B cell (primary cell): ENCODE results near the gene SELE. TPM values are rescaled to one million over a fixed set of nuclear protein-coding genes. Genes with fewer than 3 reads are reported as not detected.

ENCODE experiments used
- ATAC-seq: fragments of 200-7000 bp; cut with Tn5 transposase; one replicate; pipeline ENCODE4 v1.10.0; 2021; ENCODE audit warnings: low read depth, mild to moderate bottlenecking, moderate number of reproducible peaks, moderate library complexity
- CTCF ChIA-PET: fragments of 350-600 bp; sonication (Branson Sonifier 250); formaldehyde crosslinking; loops from one replicate; lab custom pipeline; 2021; ENCODE audit warnings: antibody characterized with exemption, inconsistent platforms; lab: Charles Lee
- POLR2A ChIA-PET: fragments of 350-600 bp; sonication (Branson Sonifier 250); formaldehyde crosslinking; loops from one replicate; lab custom pipeline; 2021; ENCODE audit warnings: antibody characterized with exemption; lab: Charles Lee
- DNase-seq: peaks from one replicate; pipeline ENCODE4 v3.0.0; 2013
- H2AFZ ChIP-seq: 2 replicates; pipeline ENCODE4 v1.6.1; 2012; ENCODE audit warnings: mild to moderate bottlenecking, low read depth, low read length; ENCODE audit not compliant: insufficient read depth, poor library complexity, severe bottlenecking
- H3K27ac ChIP-seq, 2 donors: 1 replicate in 1 of 2; 2 replicates in 1 of 2; pipeline ENCODE4 v1.5.1; 2012 to 2013; ENCODE audit warnings: low read length in 2 of 2, mild to moderate bottlenecking in 2 of 2, moderate library complexity in 1 of 2
- H3K27me3 ChIP-seq, 4 experiments: fragments of 200-600 bp in 1 of 4; sonication (generic) in 1 of 4; replicated peaks in 1 of 4; 1 replicate in 2 of 4; 2 replicates in 2 of 4; pipeline versions ENCODE4 v1.6.1 to v1.7.0; 2013 to 2016; ENCODE audit warnings: low read length in 3 of 4, mild to moderate bottlenecking in 2 of 4, mixed read lengths in 1 of 4, moderate library complexity in 1 of 4; ENCODE audit not compliant: insufficient read depth in 4 of 4, control insufficient read depth in 3 of 4; ENCODE audit errors: control extremely low read depth in 1 of 4
- H3K36me3 ChIP-seq, 2 experiments: replicated peaks in 1 of 2; 1 replicate in 1 of 2; 2 replicates in 1 of 2; pipeline versions ENCODE4 v1.6.1 to v1.7.1; 2013; ENCODE audit warnings: low read length in 1 of 2; ENCODE audit not compliant: insufficient read depth in 2 of 2, control insufficient read depth in 1 of 2; ENCODE audit errors: control extremely low read depth in 1 of 2, extremely low read depth in 1 of 2
- H3K4me1 ChIP-seq, 2 donors: fragments of 200-600 bp in 1 of 2; sonication (generic) in 1 of 2; 1 replicate in 1 of 2; 2 replicates in 1 of 2; pipeline versions ENCODE4 v1.5.1 to v1.6.1; 2013 to 2017; ENCODE audit warnings: low read length in 2 of 2; ENCODE audit not compliant: control insufficient read depth in 2 of 2, insufficient read depth in 2 of 2
- H3K4me2 ChIP-seq: replicated peaks from 2 replicates; pipeline ENCODE3; 2012; ENCODE audit warnings: mild to moderate bottlenecking, low read depth, low read length; ENCODE audit not compliant: poor library complexity, severe bottlenecking
- H3K4me3 ChIP-seq, 5 experiments: fragments of 200-600 bp in 1 of 5; sonication (generic) in 1 of 5; 1 replicate in 3 of 5; 2 replicates in 2 of 5; pipeline versions ENCODE4 v1.5.1 to v1.7.0; 2011 to 2016; ENCODE audit warnings: low read length in 4 of 5, mild to moderate bottlenecking in 4 of 5, low read depth in 2 of 5, control low read depth in 1 of 5, moderate library complexity in 1 of 5; ENCODE audit not compliant: insufficient read depth in 1 of 5; ENCODE audit errors: control extremely low read depth in 1 of 5, extremely low read depth in 1 of 5
- H3K79me2 ChIP-seq: fragments of 200-600 bp; sonication (generic); one replicate; pipeline ENCODE4 v1.6.0; 2016; ENCODE audit warnings: low read length; ENCODE audit not compliant: control insufficient read depth, insufficient read depth
- H3K9ac ChIP-seq: fragments of 200-600 bp; sonication (generic); 2 replicates; pipeline ENCODE4 v1.6.1; 2017; ENCODE audit warnings: mild to moderate bottlenecking, low read length, moderate library complexity
- H3K9me3 ChIP-seq, 3 donors: one replicate each; pipeline versions ENCODE4 v1.6.1 to v1.7.1; 2013; ENCODE audit warnings: low read length in 2 of 3; ENCODE audit not compliant: control insufficient read depth in 2 of 3, insufficient read depth in 1 of 3; ENCODE audit errors: control extremely low read depth in 1 of 3
- H4K20me1 ChIP-seq: 2 replicates; pipeline ENCODE4 v1.6.0; 2012; ENCODE audit warnings: mild to moderate bottlenecking, low read length; ENCODE audit not compliant: insufficient read depth, control insufficient read depth, poor library complexity, severe bottlenecking
- H3K27ac Mint-ChIP-seq: one replicate; pipeline ENCODE4 v1.8.0; 2021; ENCODE audit warnings: mixed read lengths
- H3K27me3 Mint-ChIP-seq: one replicate; pipeline ENCODE4 v1.8.0; 2021; ENCODE audit warnings: mixed read lengths
- H3K4me1 Mint-ChIP-seq: one replicate; pipeline ENCODE4 v1.8.0; 2021; ENCODE audit warnings: mixed read lengths
- H3K4me3 Mint-ChIP-seq: one replicate; pipeline ENCODE4 v1.8.0; 2021; ENCODE audit warnings: mixed read lengths
- H3K9me3 Mint-ChIP-seq: one replicate; pipeline ENCODE4 v1.8.0; 2022; ENCODE audit warnings: mixed read lengths; ENCODE audit not compliant: insufficient read depth
- EZH2 ChIP-seq: IDR thresholded peaks from 2 replicates; pipeline ENCODE4 v1.6.1; 2012; ENCODE audit warnings: borderline replicate concordance, low read depth, mild to moderate bottlenecking, moderate library complexity, low read length; ENCODE audit not compliant: insufficient read depth, poor library complexity, severe bottlenecking
- WGBS: methylation state at CpG from one replicate; pipeline ENCODE4 v1.1.5; 2013; ENCODE audit warnings: missing lambda C conversion rate; ENCODE audit not compliant: insufficient coverage; 5-methylcytosine and 5-hydroxymethylcytosine counted together
- intact Hi-C: fragments of 100-400 bp; cut with micrococcal nuclease; formaldehyde crosslinking; loops from one replicate; pipeline ENCODE4 v1.10.0; 2022
- polyA plus RNA-seq: library from polyadenylated mRNA; depleted of rRNA; stranded (reverse); fragments of >200 nt; gene quantifications from 2 replicates; pipeline ENCODE4 v1.2.3, GENCODE V29; 2012
- total RNA-seq, 2 donors: library from RNA; stranded (reverse); fragments of 120-200 nt in 1 of 2; gene quantifications; 1 replicate in 1 of 2; 2 replicates in 1 of 2; pipeline versions ENCODE4 v1.2.3 to v1.2.4, GENCODE V29; 2013 to 2022
- TF ChIP-seq, protein P1 (sequence below): fragments of 200-600 bp; IDR thresholded peaks from one replicate; pipeline ENCODE4 v1.8.0; 2022; ENCODE audit warnings: antibody characterized with exemption, mild to moderate bottlenecking

The SELE gene
- total and polyA plus RNA-seq, 2 donors (not counting 1 experiment from before 2014, with no cell fraction given) = not detected

GRCh38 chr1:169692756-169693460, 41.0 kb downstream of the SELE start:
- Histone ChIP-seq H3K27ac (peak overlapping the region; percentile 87 to 88), H3K9ac (peak overlapping the region; percentile 12), H2AFZ (peak overlapping the region; percentile 10), H3K79me2 (peaks cover 19% of the 10 kb centered on the region), H3K36me3 (peaks cover 10 to 58% of the 10 kb centered on the region in 2 experiments), H3K9me3 (no peaks in the 10 kb centered on the region), H3K4me2 (peak overlapping the region; percentile 56), H3K4me3 (no peak overlapping the region), H4K20me1 (no peaks in the 10 kb centered on the region), H3K27me3 (no peaks in the 10 kb centered on the region), H3K4me1 (peaks cover 98 to 99% of the 10 kb centered on the region in 2 donors)
- Mint-ChIP-seq H3K4me1 (peaks cover 91% of the 10 kb centered on the region), H3K27ac (peak overlapping the region; percentile 90), H3K4me3 (peak overlapping the region; percentile 54), H3K27me3 (no peaks in the 10 kb centered on the region), H3K9me3 (no peaks in the 10 kb centered on the region)
- 21% methylated on average over 3 of the region's 4 CpGs for WGBS
- intact Hi-C loops = loop anchor here (1.0 to 5.0 kb wide), 3 partner anchors 8 to 36 kb away; no protein-coding TSS in a partner anchor
- CTCF ChIA-PET = interaction anchor here (0.6 to 9.8 kb wide), 17 partner anchors 9 to 222 kb away, joined by 3 to 240 read pairs (median 6); partner anchors contain the start of gene SCYL3
- DNase-seq (peak; percentile 76), ATAC-seq (peak; percentile 70)
- POLR2A ChIA-PET = interaction anchor here (0.5 to 3.9 kb wide), 7 partner anchors 11 to 91 kb away, joined by 3 to 35 read pairs (median 7); no protein-coding TSS in a partner anchor
- TF ChIP-seq EZH2 = no peak
- TF ChIP-seq, protein P1, sequence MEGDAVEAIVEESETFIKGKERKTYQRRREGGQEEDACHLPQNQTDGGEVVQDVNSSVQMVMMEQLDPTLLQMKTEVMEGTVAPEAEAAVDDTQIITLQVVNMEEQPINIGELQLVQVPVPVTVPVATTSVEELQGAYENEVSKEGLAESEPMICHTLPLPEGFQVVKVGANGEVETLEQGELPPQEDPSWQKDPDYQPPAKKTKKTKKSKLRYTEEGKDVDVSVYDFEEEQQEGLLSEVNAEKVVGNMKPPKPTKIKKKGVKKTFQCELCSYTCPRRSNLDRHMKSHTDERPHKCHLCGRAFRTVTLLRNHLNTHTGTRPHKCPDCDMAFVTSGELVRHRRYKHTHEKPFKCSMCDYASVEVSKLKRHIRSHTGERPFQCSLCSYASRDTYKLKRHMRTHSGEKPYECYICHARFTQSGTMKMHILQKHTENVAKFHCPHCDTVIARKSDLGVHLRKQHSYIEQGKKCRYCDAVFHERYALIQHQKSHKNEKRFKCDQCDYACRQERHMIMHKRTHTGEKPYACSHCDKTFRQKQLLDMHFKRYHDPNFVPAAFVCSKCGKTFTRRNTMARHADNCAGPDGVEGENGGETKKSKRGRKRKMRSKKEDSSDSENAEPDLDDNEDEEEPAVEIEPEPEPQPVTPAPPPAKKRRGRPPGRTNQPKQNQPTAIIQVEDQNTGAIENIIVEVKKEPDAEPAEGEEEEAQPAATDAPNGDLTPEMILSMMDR = no peak

GRCh38 chr1:169690489-169690888, 43.4 kb downstream of the SELE start:
- Mint-ChIP-seq H3K4me3 (peak overlapping the region; percentile 26), H3K4me1 (peaks cover 70% of the 10 kb centered on the region), H3K27ac (peak overlapping the region; percentile 92), H3K9me3 (no peaks in the 10 kb centered on the region), H3K27me3 (no peaks in the 10 kb centered on the region)
- Histone ChIP-seq H3K27me3 (no peaks in the 10 kb centered on the region), H3K4me3 (no peak overlapping the region), H4K20me1 (no peaks in the 10 kb centered on the region), H3K79me2 (peaks cover 33% of the 10 kb centered on the region), H3K9ac (no peak overlapping the region), H3K9me3 (no peaks in the 10 kb centered on the region), H2AFZ (no peak overlapping the region), H3K27ac (peak overlapping the region; percentile 87 to 88), H3K4me1 (peaks cover 93 to 99% of the 10 kb centered on the region in 2 donors), H3K4me2 (peak overlapping the region; percentile 29), H3K36me3 (peaks cover 2 to 38% of the 10 kb centered on the region in 2 experiments)
- TF ChIP-seq, protein P1 = no peak
- TF ChIP-seq EZH2 = no peak
- POLR2A ChIA-PET = interaction anchor here (0.8 to 1.3 kb wide), 3 partner anchors 10 to 20 kb away, joined by 3 to 5 read pairs (median 4); no protein-coding TSS in a partner anchor
- ATAC-seq (no peak), DNase-seq (no peak)
- intact Hi-C loops = loop anchor here (5.0 kb wide), 1 partner anchor 33 kb away; no protein-coding TSS in a partner anchor
- CTCF ChIA-PET = interaction anchor here (1.9 to 9.8 kb wide), 4 partner anchors 11 to 89 kb away, joined by 4 to 240 read pairs (median 54); no protein-coding TSS in a partner anchor
